GM23338 (cell line): ENCODE results near the gene DGKG. TPM values are rescaled to one million over a fixed set of nuclear protein-coding genes. Genes with fewer than 3 reads are reported as not detected.

Experiments used
- ATAC-seq: fragments of 200-7000 bp; cut with Tn5 transposase; 3 replicates; pipeline ENCODE4 v1.9.1; 2020
- DNase-seq: peaks from one replicate; pipeline ENCODE4 v3.0.0-alpha.2; 2015; ENCODE audit warnings: low spot score
- H2AFZ ChIP-seq: fragments of 200-600 bp; sonication (generic); 2 replicates; pipeline ENCODE4 v1.8.0; 2016; ENCODE audit warnings: antibody characterized with exemption, mild to moderate bottlenecking, moderate library complexity
- H3F3A ChIP-seq: fragments of 200-600 bp; sonication (generic); replicated peaks from 2 replicates; pipeline ENCODE4 v1.8.0; 2017; ENCODE audit warnings: antibody characterized with exemption, mixed run types, low read depth
- H3K27ac ChIP-seq: fragments of 200-600 bp; sonication (generic); 2 replicates; pipeline ENCODE4 v1.6.1; 2016; ENCODE audit warnings: low read depth
- H3K27me3 ChIP-seq: fragments of 200-600 bp; sonication (generic); 2 replicates; pipeline ENCODE4 v1.8.0; 2016; ENCODE audit warnings: mild to moderate bottlenecking, mixed run types, moderate library complexity; ENCODE audit not compliant: insufficient read depth
- H3K36me3 ChIP-seq: fragments of 200-600 bp; sonication (generic); 2 replicates; pipeline ENCODE4 v1.8.0; 2016; ENCODE audit warnings: mild to moderate bottlenecking; ENCODE audit not compliant: insufficient read depth
- H3K4me1 ChIP-seq: fragments of 200-600 bp; sonication (generic); 2 replicates; pipeline ENCODE4 v1.8.0; 2016; ENCODE audit warnings: mild to moderate bottlenecking, moderate library complexity; ENCODE audit not compliant: insufficient read depth
- H3K4me2 ChIP-seq: fragments of 200-600 bp; sonication (generic); 2 replicates; pipeline ENCODE4 v1.7.1; 2017; ENCODE audit warnings: mixed run types
- H3K4me3 ChIP-seq: fragments of 200-600 bp; sonication (generic); 2 replicates; pipeline ENCODE4 v1.6.1; 2016; ENCODE audit warnings: mixed run types
- H3K79me2 ChIP-seq: fragments of 200-600 bp; sonication (generic); replicated peaks from 2 replicates; pipeline ENCODE4 v1.8.0; 2017; ENCODE audit warnings: mild to moderate bottlenecking; ENCODE audit not compliant: insufficient read depth
- H3K9me2 ChIP-seq: fragments of 200-600 bp; sonication (generic); 2 replicates; pipeline ENCODE4 v1.8.0; 2017; ENCODE audit not compliant: insufficient read depth
- H4K20me1 ChIP-seq: fragments of 200-600 bp; sonication (generic); replicated peaks from 2 replicates; pipeline ENCODE4 v1.8.0; 2017; ENCODE audit warnings: mild to moderate bottlenecking; ENCODE audit not compliant: insufficient read depth
- H3K27ac Mint-ChIP-seq: 2 replicates; pipeline ENCODE4 v1.8.0; 2020; ENCODE audit warnings: inconsistent platforms, mild to moderate bottlenecking, moderate library complexity, mixed read lengths
- H3K27me3 Mint-ChIP-seq: 3 replicates; pipeline ENCODE4 v1.8.0; 2022; ENCODE audit warnings: low read depth, mild to moderate bottlenecking, moderate library complexity, mixed read lengths, inconsistent platforms; ENCODE audit not compliant: insufficient read depth, poor library complexity
- H3K36me3 Mint-ChIP-seq: 3 replicates; pipeline ENCODE4 v1.8.0; 2021; ENCODE audit warnings: low read depth, mild to moderate bottlenecking, inconsistent platforms, moderate library complexity, mixed read lengths
- H3K4me1 Mint-ChIP-seq: 3 replicates; pipeline ENCODE4 v1.8.0; 2020; ENCODE audit warnings: mild to moderate bottlenecking, inconsistent platforms, mixed read lengths
- H3K4me3 Mint-ChIP-seq: 3 replicates; pipeline ENCODE4 v1.8.0; 2021; ENCODE audit warnings: moderate library complexity, mild to moderate bottlenecking, inconsistent platforms, mixed read lengths
- H3K9me3 Mint-ChIP-seq: 3 replicates; pipeline ENCODE4 v1.8.0; 2020; ENCODE audit warnings: moderate library complexity, mild to moderate bottlenecking, inconsistent platforms, mixed read lengths
- CREB1 ChIP-seq: fragments of 250-450 bp; sonication (Bioruptor Pico); IDR thresholded peaks from 2 replicates; pipeline ENCODE4 v1.5.0; 2020; ENCODE audit warnings: low read depth, mild to moderate bottlenecking, moderate library complexity
- CTCF ChIP-seq, 2 experiments: fragments of 200-600 bp in 1 of 2; sonication (generic) in 1 of 2; conservative IDR thresholded peaks; 2 replicates each; pipeline versions ENCODE4 v1.5.1 to v1.6.1; 2016 to 2017; ENCODE audit warnings: antibody characterized with exemption in 2 of 2, low read depth in 2 of 2, mild to moderate bottlenecking in 2 of 2, moderate library complexity in 1 of 2
- ETS1 ChIP-seq: IDR thresholded peaks from 2 replicates; pipeline ENCODE4 v1.6.1; 2016; ENCODE audit warnings: antibody characterized with exemption
- EZH2 ChIP-seq: fragments of 200-600 bp; sonication (generic); IDR thresholded peaks from one replicate; pipeline ENCODE4 v1.8.0; 2017; ENCODE audit warnings: antibody characterized with exemption, mild to moderate bottlenecking, low read depth; ENCODE audit not compliant: unreplicated experiment
- EZH2phosphoT487 ChIP-seq: fragments of 200-600 bp; sonication (generic); IDR thresholded peaks from one replicate; pipeline ENCODE4 v1.8.1; 2018; ENCODE audit warnings: antibody characterized with exemption; ENCODE audit not compliant: unreplicated experiment
- JUNB ChIP-seq: IDR thresholded peaks from one replicate; pipeline ENCODE4 v1.6.1; 2016; ENCODE audit warnings: antibody characterized with exemption; ENCODE audit not compliant: unreplicated experiment
- NANOG ChIP-seq: IDR thresholded peaks from 2 replicates; pipeline ENCODE4 v1.6.1; 2016; ENCODE audit warnings: antibody characterized with exemption, borderline replicate concordance
- POLR2AphosphoS5 ChIP-seq: IDR thresholded peaks from 2 replicates; pipeline ENCODE4 v1.6.1; 2016; ENCODE audit warnings: antibody characterized with exemption, low read depth
- STAT1 ChIP-seq: IDR thresholded peaks from one replicate; pipeline ENCODE4 v1.6.1; 2016; ENCODE audit warnings: antibody characterized with exemption; ENCODE audit not compliant: unreplicated experiment
- ZNF114 ChIP-seq: fragments of 250-450 bp; sonication (Bioruptor Pico); IDR thresholded peaks from 2 replicates; pipeline ENCODE4 v1.5.0; 2020; ENCODE audit warnings: mild to moderate bottlenecking, moderate library complexity
- ZNF462 ChIP-seq: fragments of 250-450 bp; sonication (Bioruptor Pico); IDR thresholded peaks from 2 replicates; pipeline ENCODE4 v1.5.0; 2020; ENCODE audit warnings: mild to moderate bottlenecking, moderate library complexity
- polyA plus RNA-seq: library from polyadenylated mRNA; unstranded; fragments of >200 nt; fragmentation: Nextera tagmentation; extraction: Ambion mirVana; gene quantifications from 2 replicates; pipeline ENCODE4 v1.2.1, GENCODE V29; 2016
- total RNA-seq: library from RNA; depleted of rRNA; stranded (reverse); fragments of >200 nt; shearing (Covaris generic); gene quantifications from 2 replicates; pipeline ENCODE4 v1.2.3, GENCODE V29; 2014

DGKG gene
- total and polyA plus RNA-seq, 2 experiments from 2014 or later, result 0.14 to 0.31 TPM

- TF ChIP-seq ZNF462 (CRISPR knock-in tag) (no peak), CREB1 (CRISPR knock-in tag) (no peak), EZH2 (no peak)
These were observed 254.6 kb downstream of the DGKG start (continued) for GRCh38 chr3:186107215-186108105.

- DNase-seq (no peak), ATAC-seq (no peak)
- Histone ChIP-seq H3K4me1 (peaks cover 35% of the 10 kb centered on the region), H2AFZ (no peak overlapping the region), H3K9me2 (no peaks in the 10 kb centered on the region), H3K4me3 (no peak overlapping the region), H4K20me1 (peaks cover 14% of the 10 kb centered on the region; the same call in 1 of the 2 replicates), H3K36me3 (peaks cover 8% of the 10 kb centered on the region; the same call in 1 of the 2 replicates), H3F3A (peaks cover 8% of the 10 kb centered on the region), H3K4me2 (no peak overlapping the region), H3K27me3 (peaks cover 30% of the 10 kb centered on the region), H3K27ac (no peak overlapping the region), H3K79me2 (peaks cover 30% of the 10 kb centered on the region)
- H3K9me3 Mint-ChIP-seq, result no peaks in the 10 kb centered on the region; the same call in 2 of the 3 replicates
- peaks cover 45% of the 10 kb centered on the region for H3K4me1 Mint-ChIP-seq
- peak overlapping the region; percentile 10; the same call in 1 of the 2 replicates for H3K27ac Mint-ChIP-seq
- peaks cover 36% of the 10 kb centered on the region for H3K36me3 Mint-ChIP-seq
- H3K4me3 Mint-ChIP-seq, result peak overlapping the region; percentile 40; the same call in 2 of the 3 replicates
- H3K27me3 Mint-ChIP-seq, result peaks cover 18% of the 10 kb centered on the region
- TF ChIP-seq NANOG, result no peak
- TF ChIP-seq EZH2, result no peak
- TF ChIP-seq CREB1 (CRISPR knock-in tag), result no peak
- no peak for TF ChIP-seq JUNB
- TF ChIP-seq ZNF114 (CRISPR knock-in tag), result no peak
- TF ChIP-seq POLR2AphosphoS5, result no peak
- TF ChIP-seq ETS1, result no peak
- TF ChIP-seq STAT1, result no peak
- no peak for TF ChIP-seq CTCF (conservative IDR thresholded peaks at IDR 0.05; ENCODE audit: low read depth in 2 of 2)
- no peak for TF ChIP-seq EZH2phosphoT487
These were observed 256.5 kb downstream of the DGKG start for GRCh38 chr3:186105543-186105942.
